HG03280 (cell line): ENCODE measurements around the gene TRAF5.
"Not testable (repeated sequence)": the region's sequence is repeated elsewhere in the genome, so short reads cannot be mapped to it uniquely, and the experiment has no call there.

Source experiments
- ATAC-seq: cut with Tn5 transposase; IDR thresholded peaks from one replicate; pipeline ENCODE4 v1.9.1; 2021; ENCODE audit warnings: mild to moderate bottlenecking, moderate library complexity; ENCODE audit not compliant: unreplicated experiment

Gene TRAF5

DNA sequence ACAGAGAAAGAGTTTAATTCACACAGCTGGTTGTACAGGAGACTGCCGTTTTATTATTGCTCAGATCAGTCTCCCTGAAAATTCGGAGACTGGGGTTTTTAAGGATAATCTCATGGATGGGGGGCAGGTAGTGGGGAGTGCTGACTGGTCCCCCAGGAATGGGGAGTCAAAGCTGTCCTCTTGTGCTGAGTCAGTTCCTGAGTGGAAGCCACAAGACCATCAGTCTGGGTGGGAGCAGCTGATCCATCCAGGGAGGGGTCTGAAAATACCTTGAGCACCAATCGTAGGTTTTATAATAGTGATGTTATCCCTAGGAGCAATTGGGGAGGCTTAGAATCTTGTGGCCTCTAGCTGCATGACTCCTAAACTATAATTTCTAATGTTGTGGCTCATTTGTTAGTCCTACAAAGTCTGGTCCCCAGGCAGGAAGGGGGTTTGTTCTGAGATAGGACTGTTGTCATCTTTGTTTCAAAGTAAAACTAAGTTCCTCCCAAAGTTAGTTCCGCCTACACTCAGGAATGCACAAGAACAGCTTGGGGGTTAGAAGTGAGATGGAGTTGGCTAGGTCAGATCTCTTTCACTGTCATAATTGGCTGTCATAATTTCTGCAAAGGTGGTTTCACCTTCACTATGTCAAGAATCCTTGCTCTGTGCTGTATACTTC lies 50.3 kb downstream of the TRAF5 start:
- no peak for ATAC-seq

DNA sequence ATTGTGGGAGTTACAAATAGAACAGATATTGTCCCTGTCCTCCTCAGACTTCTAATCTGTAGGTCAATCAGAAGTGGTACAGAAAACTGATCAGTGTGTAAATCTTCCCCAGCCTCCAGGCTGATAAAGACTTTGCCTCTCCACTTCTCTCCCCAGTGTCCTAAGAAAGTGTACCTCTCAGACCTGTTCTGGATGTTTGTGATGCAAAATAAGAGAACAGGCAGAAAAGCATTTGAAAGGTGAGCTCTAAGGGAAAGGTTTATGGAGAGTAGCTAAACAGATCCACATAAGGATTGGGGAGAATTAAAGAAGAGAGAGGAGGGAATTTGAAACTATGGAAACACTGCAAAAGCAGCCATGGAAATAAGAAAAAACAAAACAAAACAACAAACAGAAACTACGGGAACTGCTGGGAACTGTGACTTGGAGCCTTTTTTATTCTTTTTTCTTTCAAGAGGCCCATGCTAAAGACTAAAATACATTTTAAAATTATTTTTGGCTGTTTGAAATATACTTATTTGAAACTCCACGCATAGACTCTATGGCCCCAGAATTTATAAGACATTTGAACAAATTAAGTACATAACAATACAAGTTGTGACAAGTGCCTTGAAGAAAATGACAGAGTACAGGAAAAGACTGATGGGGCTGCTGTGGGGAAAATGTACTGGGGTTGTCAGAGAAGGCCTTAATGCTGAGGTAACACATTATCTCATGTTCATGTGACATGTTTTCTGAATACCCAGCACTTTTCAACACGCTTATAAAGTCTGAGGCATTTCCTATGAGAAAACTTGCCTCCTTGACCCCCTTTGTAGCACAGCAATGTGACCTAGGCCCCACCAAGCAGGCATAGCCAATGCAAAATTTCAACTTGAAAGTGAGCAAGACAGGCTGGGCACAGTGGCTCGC lies 51.2 kb downstream of the TRAF5 start:
- ATAC-seq, result no peak

GRCh38 chr1:211378844-211379243 lies 52.2 kb downstream of the TRAF5 start:
- no peak for ATAC-seq

- no peak for ATAC-seq
Observed at GRCh38 chr1:211379446-211379845, 52.8 kb downstream of the TRAF5 start.

DNA sequence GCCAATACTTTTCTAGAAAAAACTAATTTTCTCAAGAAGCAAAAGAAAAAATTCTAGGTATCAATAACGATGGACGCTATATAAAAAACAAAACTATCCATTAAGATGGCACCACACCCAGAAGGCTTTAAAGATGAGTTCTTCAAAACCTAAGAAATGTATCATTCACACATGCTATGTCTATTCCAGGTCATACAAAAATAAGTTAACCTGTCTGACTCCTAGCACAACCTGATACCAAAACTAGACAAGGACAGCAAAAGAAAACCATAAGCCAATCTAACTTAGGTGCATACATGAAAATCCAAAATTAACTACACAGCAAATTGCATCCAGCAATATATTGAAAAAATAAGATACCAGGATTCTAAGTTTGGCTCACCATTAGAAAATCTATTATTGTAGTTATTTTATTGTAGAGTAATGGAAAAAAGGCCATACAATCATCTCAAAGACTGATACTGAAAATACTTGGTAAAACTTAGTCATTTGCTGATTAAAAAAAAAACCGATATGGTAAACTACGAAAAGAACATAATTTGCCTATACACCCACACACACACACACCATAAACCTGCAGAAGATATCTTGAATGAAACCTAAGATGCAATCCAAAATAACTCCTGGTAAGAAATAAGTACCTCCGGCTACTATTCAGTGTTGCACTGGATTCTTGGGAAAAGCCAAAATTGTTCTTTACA lies 55.0 kb downstream of the TRAF5 start:
- no peak for ATAC-seq

DNA sequence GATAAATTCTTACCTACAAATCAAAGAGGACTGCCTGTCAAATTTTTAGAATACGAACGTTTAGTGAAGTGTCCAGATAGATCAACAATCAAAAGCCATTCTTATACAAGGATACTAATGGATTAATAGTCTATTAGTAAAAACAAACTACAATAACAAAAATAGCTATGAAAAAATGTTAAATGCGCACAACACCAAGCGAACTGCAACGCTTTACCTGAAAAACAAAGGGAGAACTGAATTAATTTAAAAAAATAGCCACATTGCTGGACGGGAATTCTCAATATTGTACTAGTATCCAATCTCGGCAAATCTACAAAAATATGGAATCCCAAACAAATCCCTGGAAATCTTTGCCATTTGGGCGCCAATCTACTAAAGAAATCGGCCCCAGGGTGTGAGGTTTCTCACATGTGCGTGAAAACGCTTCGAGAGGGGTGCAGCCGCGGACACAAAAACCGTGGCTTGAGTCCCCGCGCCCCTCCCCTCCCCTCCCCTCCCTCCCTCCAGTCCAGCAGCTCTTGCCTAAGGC lies 55.6 kb downstream of the TRAF5 start:
- no peak for ATAC-seq

DNA sequence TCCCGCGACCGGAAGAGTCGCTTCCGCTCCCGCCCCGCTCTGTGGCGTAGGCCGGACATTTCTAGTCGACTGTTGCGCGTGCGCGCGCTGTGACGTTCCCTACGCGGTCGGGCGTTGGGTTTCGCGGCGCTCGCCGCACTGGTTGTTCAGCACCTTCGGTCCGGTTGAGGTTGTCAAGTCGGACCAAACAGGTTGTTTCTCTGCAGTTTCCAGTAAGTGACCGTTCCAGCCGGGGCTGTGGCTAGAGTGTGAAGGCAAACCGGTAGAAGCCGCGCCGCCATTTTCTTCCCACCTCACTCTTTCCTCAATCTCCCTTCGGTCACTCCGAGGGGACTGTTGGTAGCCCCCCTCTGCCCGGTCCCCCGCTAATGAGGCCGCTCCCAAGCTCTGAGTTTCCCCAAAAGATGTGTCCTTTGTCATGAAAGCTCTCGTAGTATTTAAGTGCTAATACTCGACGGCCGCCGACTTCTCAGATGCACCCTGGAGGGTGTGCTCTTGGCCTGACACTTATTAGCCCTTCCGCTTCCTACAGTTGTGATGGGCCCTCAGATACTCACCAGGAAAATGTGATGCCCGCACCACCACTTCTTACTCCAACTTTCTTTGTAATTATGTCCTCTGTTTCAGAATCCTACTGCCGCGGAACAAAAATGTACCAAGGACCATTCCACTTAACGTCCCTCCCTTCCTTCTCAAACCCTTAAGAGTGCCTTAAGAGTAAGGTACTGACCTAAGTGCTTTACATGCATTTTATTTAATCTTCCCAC lies 56.3 kb downstream of the TRAF5 start:
- peak; percentile 97 for ATAC-seq

GRCh38 chr1:211384524-211384923 lies 57.9 kb downstream of the TRAF5 start:
- ATAC-seq, result no peak

- ATAC-seq, result no peak
Observed at GRCh38 chr1:211386921-211387320, 60.3 kb downstream of the TRAF5 start.

DNA sequence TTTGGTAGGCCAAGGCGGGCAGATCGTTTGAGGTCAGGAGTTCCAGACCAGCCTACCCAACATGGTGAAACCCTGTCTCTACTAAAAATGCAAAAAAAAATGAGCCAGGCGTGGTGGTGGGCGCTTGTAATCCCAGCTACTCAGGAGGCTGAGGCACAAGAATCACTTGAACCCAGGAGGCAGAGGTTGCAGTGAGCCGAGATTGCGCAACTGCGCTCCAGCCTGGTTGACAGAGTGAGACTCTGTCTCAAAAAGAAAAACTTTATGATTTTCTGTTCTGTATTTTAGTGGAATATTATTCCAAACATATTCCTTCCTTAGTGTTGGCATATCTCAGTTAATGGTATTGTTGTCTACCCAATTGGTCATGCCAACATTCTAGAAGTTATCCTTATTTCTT lies 64.2 kb downstream of the TRAF5 start:
- ATAC-seq, result not testable (repeated sequence)

DNA sequence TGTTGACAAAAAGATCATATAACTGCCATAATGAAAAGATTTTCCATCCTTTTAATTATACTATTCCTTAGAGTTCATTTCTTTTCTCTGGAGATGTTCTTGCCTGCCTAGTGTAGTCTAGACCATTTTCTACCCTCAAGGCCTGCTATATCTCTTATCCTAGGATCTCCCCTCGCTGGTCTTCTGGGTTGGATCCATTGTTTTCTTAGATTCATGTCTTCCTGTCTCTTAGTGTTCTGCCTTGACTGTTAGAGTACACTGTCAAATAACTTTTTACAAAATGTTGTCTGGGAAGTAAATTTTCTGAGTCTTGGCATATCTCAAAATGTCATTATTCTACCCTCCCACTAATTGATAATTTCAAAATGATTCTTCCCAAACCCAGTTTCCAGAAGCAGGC lies 66.6 kb downstream of the TRAF5 start:
- ATAC-seq, result no peak

- not testable (repeated sequence) for ATAC-seq
Observed at GRCh38 chr1:211398266-211398930, 71.8 kb downstream of the TRAF5 start.

- ATAC-seq, result not testable (repeated sequence)
Observed at GRCh38 chr1:211399851-211400393, 73.3 kb downstream of the TRAF5 start.

DNA sequence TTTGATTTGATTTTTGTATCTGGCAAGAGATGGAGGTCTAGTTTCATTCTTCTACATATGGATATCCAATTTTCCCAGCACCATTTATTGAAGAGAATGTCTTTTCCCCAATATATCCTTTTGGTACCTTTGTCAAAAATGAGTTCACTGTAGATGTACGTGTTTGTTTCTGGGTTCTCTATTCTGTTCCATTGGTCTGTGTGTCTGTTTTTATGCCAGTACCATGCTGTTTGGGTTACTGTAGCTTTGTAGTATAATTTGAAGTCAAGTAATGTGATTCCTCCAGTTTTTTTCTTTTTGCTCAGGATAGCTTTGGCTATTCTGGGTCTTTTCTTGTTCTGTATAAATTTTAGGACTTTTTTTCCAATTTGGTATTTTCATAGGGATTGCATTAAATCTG lies 75.1 kb downstream of the TRAF5 start:
- not testable (repeated sequence) for ATAC-seq

DNA sequence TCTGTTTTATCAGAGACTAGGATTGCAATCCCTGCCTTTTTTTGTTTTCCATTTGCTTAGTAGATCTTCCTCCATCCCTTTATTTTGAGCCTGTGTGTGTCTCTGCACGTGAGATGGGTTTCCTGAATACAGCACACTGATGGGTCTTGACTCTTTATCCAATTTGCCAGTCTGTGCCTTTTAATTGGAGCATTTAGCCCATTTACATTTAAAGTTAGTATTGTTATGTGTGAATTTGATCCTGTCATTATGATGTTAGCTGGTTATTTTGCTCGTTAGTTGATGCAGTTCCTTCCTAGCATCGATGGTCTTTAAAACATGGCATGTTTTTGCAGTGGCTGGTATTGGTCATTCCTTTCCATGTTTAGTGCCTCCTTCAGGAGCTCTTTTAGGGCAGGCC lies 79.5 kb downstream of the TRAF5 start:
- ATAC-seq, result not testable (repeated sequence)

DNA sequence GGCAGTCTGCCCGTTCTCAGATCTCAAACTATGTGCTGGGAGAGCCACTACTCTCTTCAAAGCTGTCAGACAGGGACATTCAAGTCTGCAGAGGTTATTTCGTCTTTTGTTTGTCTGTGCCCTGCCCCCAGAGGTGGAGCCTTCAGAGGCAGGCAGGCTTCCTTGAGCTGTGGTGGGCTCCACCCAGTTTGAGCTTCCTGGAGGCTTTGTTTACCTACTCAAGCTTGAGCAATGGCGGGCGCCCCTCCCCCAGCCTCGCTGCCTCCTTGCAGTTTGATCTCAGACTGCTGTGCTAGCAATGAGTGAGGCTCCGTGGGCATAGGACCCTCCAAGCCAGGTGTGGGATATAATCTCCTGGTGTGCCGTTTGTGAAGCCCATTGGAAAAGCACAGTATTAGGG lies 81.1 kb downstream of the TRAF5 start:
- ATAC-seq, result not testable (repeated sequence)

DNA sequence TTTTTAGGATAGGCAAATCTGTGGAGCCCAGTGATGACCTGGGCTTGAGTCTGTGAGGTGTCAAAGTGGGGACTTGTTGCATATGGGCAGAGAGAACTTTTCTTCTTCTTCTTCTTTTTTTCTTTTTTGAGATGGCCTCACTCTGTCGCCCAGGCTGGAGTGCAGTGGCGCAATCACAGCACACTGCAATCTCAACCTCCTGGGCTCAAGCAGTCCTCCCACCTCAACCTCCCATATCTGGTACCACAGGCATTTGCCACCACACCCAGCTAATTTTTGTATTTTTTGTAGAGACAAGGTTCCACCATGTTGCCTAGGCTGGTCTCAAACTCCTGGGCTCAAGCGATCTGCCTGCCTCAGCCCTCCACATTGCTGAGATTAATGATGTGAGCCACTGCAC lies 85.0 kb downstream of the TRAF5 start:
- no peak for ATAC-seq

DNA sequence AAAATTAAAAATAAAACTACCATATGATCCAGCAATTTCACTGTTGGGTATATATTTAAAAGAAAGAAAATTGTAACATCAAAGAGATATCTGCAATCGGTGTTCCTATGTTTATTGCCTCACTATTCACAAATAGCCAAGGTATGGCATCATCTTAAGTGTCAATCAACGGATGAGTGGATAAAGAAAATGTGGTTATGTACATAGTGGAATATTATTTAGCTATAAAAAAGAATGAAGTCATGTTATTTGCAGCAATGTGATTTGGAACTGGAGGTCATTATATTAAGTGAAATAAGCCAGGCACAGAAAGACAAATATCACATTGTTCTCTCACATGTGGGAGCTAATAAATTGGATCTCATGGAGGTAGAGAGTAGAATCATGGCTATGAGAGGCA lies 89.1 kb downstream of the TRAF5 start:
- ATAC-seq, result no peak

DNA sequence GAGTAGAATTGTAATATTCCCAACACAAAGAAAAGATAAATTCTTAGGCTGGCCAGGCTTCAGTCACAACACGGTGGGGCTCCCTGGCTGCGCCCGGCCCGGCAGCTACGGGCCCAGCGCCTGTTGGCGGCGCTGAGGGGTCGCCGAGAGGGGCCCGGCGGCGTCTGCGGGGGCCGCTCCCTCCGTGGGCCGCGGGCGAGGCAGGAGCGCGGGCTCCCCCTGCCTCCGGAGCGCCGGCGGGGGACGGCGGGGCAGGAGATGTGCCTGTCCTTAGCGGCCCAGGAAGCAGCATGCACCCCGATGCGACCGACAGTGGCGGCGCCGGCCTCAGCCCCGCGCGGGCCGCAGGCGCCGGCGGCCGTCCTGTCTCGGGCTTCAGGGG lies 89.6 kb downstream of the TRAF5 start:
- peak; percentile 63 for ATAC-seq
